Measurements from ENCODE around the gene CENPM.

GRCh38 chr22:41966607-41967240, 19.8 kb upstream of the CENPM start:
- peak; percentile 67 for TF ChIP-seq CTCF (conservative IDR thresholded peaks at IDR 0.05; ENCODE audit: low read length)
- no peak for TF ChIP-seq EZH2phosphoT487 (IDR thresholded peaks at IDR 0.05; ENCODE audit: borderline replicate concordance, low read depth, low read length)
